ENCODE data around the gene IFNA10. TPM values are rescaled to one million over a fixed set of nuclear protein-coding genes. Genes with fewer than 3 reads are reported as not detected.

Gene IFNA10
- total and polyA plus RNA-seq, 9 of the 15 experiments (the other 6 are each of a cell fraction or from before 2014, with no cell fraction given) = not detected

DNA sequence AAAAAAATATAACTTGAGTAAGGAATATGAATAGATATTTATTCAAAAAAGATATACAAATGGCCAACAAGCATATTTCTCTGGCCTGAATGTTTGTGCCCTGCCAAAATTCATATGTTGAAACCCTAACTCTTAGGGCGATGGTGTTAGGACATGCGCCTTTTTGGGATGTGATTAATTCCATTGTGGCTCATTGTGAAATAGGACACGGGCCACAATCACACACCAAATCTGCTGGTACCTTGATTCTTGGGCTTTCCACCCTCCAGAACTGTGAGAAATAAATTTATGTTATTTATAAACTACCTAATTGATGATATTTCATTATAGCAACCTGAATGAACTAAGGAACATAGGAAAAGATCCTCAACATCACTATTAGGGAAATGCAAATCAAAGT, 34.8 kb downstream of the IFNA10 start:
- H3K9ac ChIP-seq (ENCODE audit: insufficient read depth in 1 of 2, low read depth in 2 of 2, low read length in 2 of 2) = no peak overlapping the region
- ATAC-seq (no peak), DNase-seq (ENCODE audit: extremely low read depth in 1 of 4, low spot score in 3 of 4) (no peak), FAIRE-seq (no peak)
- no peak overlapping the region for H3K27ac ChIP-seq (ENCODE audit: extremely low read depth, low read depth, low read length)
- H3K4me3 ChIP-seq = no peak overlapping the region
- in situ Hi-C loops (cut with MboI) = no loop called here
- no peak overlapping the region for H2AFZ ChIP-seq (ENCODE audit: low read depth, low read length)
- no peaks in the 10 kb centered on the region for H4K20me1 ChIP-seq (replicated peaks; ENCODE audit: control insufficient read depth, insufficient read depth, low read length)
- H3K4me1 ChIP-seq (replicated peaks in 1 of 2; ENCODE audit: control insufficient read depth in 2 of 2, insufficient read depth in 2 of 2, low read length in 2 of 2) = no peaks in the 10 kb centered on the region
- H3K27me3 ChIP-seq (ENCODE audit: control insufficient read depth in 2 of 2, insufficient read depth in 2 of 2, low read length in 2 of 2) = no peaks in the 10 kb centered on the region
- no TSS peak for BruUV-seq (replicated peaks)
- CTCF ChIA-PET (ENCODE audit: low intra/inter-chr PET ratio) = no interaction called here
- H3K9me3 ChIP-seq (replicated peaks; ENCODE audit: control insufficient read depth, insufficient read depth, low read depth, low read length) = no peaks in the 10 kb centered on the region
- no peaks in the 10 kb centered on the region for H3K79me2 ChIP-seq (ENCODE audit: control insufficient read depth, insufficient read depth, low read length)
- H3K4me2 ChIP-seq (ENCODE audit: insufficient read depth, low read length) = no peak overlapping the region
- H3K36me3 ChIP-seq (ENCODE audit: control insufficient read depth, insufficient read depth, low read length) = no peaks in the 10 kb centered on the region
- TF ChIP-seq, protein P1, sequence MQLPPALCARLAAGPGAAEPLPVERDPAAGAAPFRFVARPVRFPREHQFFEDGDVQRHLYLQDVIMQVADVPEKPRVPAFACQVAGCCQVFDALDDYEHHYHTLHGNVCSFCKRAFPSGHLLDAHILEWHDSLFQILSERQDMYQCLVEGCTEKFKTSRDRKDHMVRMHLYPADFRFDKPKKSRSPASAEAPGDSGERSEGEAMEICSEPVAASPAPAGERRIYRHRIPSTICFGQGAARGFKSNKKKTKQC (CRISPR knock-in tag; IDR thresholded peaks at IDR 0.05) = no peak
- TF ChIP-seq ZNF778 (CRISPR knock-in tag; IDR thresholded peaks at IDR 0.05) (no peak), MAFK (IDR thresholded peaks at IDR 0.05; ENCODE audit: low read length) (no peak), IFI16 (CRISPR knock-in tag; IDR thresholded peaks at IDR 0.05) (no peak), RB1 (IDR thresholded peaks at IDR 0.05; ENCODE audit: low read depth) (no peak)
- TF ChIP-seq, protein P2, sequence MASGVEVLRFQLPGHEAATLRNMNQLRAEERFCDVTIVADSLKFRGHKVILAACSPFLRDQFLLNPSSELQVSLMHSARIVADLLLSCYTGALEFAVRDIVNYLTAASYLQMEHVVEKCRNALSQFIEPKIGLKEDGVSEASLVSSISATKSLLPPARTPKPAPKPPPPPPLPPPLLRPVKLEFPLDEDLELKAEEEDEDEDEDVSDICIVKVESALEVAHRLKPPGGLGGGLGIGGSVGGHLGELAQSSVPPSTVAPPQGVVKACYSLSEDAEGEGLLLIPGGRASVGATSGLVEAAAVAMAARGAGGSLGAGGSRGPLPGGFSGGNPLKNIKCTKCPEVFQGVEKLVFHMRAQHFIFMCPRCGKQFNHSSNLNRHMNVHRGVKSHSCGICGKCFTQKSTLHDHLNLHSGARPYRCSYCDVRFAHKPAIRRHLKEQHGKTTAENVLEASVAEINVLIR (CRISPR knock-in tag; IDR thresholded peaks at IDR 0.05) = no peak
- H3K9me1 ChIP-seq (ENCODE audit: control insufficient read depth, insufficient read depth, low read length) = no peaks in the 10 kb centered on the region
- intact Hi-C loops (cut with micrococcal nuclease) = no loop called here
- no CpG with 5 or more reads among the region's 3 CpGs for WGBS (ENCODE audit: insufficient coverage, low coverage, missing lambda C conversion rate)
- POLR2A ChIA-PET = no interaction called here
